ENCODE measurements around the gene ZNF425. TPM values are rescaled to one million over a fixed set of nuclear protein-coding genes. Genes with fewer than 3 reads are reported as not detected.
A peak's percentile ranks its signal among the peaks of the same experiment; 100 is the strongest.
"Not testable (repeated sequence)": the region's sequence is repeated elsewhere in the genome, so short reads cannot be mapped to it uniquely, and the experiment has no call there.

Gene ZNF425
- total and polyA plus RNA-seq, 7 donors, result 0.66 to 2.5 (median 1.7) TPM

DNA sequence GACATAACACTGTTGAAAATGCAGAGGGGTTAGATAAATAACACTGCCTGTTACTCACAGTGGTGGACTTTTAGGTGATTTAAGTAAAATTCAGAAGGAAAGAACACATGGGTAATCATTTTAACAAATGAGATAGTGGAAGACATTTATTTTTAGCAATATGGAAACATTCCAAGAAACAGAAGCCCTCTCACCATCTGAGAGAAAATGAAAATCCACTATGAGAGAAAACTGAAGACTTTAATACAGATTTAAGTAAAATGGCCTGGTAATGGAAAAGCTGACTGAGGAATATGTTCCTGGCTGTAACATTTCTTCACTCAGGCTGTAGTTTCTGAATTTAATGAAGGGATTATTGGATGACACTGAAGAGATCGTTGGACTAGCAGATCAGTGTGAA lies 23.5 kb downstream of the ZNF425 start:
- no peak for DNase-seq
- WGBS, 3 donors, result 45 to 77% (median 61%) methylated on average over 1 of the region's 1 CpG
- H3K36me3 ChIP-seq (ENCODE audit: insufficient read depth in 1 of 2, low read depth in 1 of 2), result no peaks in the 10 kb centered on the region
- H3K27ac ChIP-seq, result no peak overlapping the region
- ATAC-seq, result no peak
- intact Hi-C loops (cut with DNase I), result no loop called here
- no peaks in the 10 kb centered on the region for H3K4me1 ChIP-seq
- H3K9me3 ChIP-seq, result no peaks in the 10 kb centered on the region
- TF ChIP-seq, protein P1, sequence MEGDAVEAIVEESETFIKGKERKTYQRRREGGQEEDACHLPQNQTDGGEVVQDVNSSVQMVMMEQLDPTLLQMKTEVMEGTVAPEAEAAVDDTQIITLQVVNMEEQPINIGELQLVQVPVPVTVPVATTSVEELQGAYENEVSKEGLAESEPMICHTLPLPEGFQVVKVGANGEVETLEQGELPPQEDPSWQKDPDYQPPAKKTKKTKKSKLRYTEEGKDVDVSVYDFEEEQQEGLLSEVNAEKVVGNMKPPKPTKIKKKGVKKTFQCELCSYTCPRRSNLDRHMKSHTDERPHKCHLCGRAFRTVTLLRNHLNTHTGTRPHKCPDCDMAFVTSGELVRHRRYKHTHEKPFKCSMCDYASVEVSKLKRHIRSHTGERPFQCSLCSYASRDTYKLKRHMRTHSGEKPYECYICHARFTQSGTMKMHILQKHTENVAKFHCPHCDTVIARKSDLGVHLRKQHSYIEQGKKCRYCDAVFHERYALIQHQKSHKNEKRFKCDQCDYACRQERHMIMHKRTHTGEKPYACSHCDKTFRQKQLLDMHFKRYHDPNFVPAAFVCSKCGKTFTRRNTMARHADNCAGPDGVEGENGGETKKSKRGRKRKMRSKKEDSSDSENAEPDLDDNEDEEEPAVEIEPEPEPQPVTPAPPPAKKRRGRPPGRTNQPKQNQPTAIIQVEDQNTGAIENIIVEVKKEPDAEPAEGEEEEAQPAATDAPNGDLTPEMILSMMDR (IDR thresholded peaks at IDR 0.05), result no peak
- H3K27me3 ChIP-seq (ENCODE audit: insufficient read depth in 3 of 3, low read length in 2 of 3), result no peaks in the 10 kb centered on the region
- H3K4me3 ChIP-seq, result no peak overlapping the region

- 92 to 97% (median 96%) methylated on average over 2 of the region's 2 CpGs for WGBS, 3 donors
- no peaks in the 10 kb centered on the region for H3K4me1 ChIP-seq
- no peaks in the 10 kb centered on the region for H3K9me3 ChIP-seq
- no peak overlapping the region for H3K4me3 ChIP-seq
- ATAC-seq (no peak), DNase-seq (no peak)
- TF ChIP-seq, protein P1 (IDR thresholded peaks at IDR 0.05), result no peak
- intact Hi-C loops (cut with DNase I), result no loop called here
- H3K36me3 ChIP-seq (ENCODE audit: insufficient read depth in 1 of 2, low read depth in 1 of 2), result no peaks in the 10 kb centered on the region
- H3K27ac ChIP-seq, result no peak overlapping the region
- H3K27me3 ChIP-seq (ENCODE audit: insufficient read depth in 3 of 3, low read length in 2 of 3), result no peaks in the 10 kb centered on the region
These were observed 25.3 kb downstream of the ZNF425 start for GRCh38 chr7:149100821-149101220.

- TF ChIP-seq, protein P1 (IDR thresholded peaks at IDR 0.05), result no peak
- Histone ChIP-seq H3K4me1 (no peaks in the 10 kb centered on the region), H3K4me3 (no peak overlapping the region), H3K9me3 (no peaks in the 10 kb centered on the region), H3K27me3 (ENCODE audit: insufficient read depth in 3 of 3, low read length in 2 of 3) (no peaks in the 10 kb centered on the region), H3K36me3 (ENCODE audit: insufficient read depth in 1 of 2, low read depth in 1 of 2) (no peaks in the 10 kb centered on the region), H3K27ac (no peak overlapping the region)
- 79 to 84% (median 79%) methylated on average over 6 of the region's 6 CpGs for WGBS, 3 donors
- intact Hi-C loops (cut with DNase I), result no loop called here
- ATAC-seq (no peak), DNase-seq (no peak)
These were observed 27.1 kb downstream of the ZNF425 start for GRCh38 chr7:149099058-149099457.

DNA sequence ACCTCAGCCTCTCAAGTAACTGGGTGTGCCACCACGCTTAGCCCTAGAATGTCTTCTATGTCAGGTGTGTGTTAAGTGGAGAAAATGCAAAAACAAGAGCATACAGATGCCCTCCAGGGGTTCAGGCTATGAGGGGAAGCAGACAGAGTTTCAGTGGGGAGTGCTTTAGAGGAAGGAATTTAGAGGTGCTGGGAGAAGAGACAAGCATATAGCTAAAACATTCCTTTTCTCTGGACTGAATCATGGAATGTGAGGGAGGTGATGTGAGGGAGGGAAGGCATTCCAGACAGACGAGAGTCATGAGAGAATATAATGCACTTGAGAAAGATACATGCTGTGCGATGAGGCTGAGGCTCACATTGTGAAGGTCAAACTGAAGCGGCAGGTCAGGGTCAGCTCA lies 29.0 kb downstream of the ZNF425 start:
- Histone ChIP-seq H3K27me3 (ENCODE audit: insufficient read depth in 3 of 3, low read length in 2 of 3) (no peaks in the 10 kb centered on the region), H3K4me1 (no peaks in the 10 kb centered on the region), H3K27ac (no peak overlapping the region), H3K36me3 (ENCODE audit: insufficient read depth in 1 of 2, low read depth in 1 of 2) (no peaks in the 10 kb centered on the region), H3K9me3 (no peaks in the 10 kb centered on the region), H3K4me3 (no peak overlapping the region)
- TF ChIP-seq, protein P1 (IDR thresholded peaks at IDR 0.05), result no peak
- ATAC-seq (no peak), DNase-seq (no peak)
- 74 to 80% (median 78%) methylated on average over 4 of the region's 4 CpGs for WGBS, 3 donors
- intact Hi-C loops (cut with DNase I), result no loop called here

DNA sequence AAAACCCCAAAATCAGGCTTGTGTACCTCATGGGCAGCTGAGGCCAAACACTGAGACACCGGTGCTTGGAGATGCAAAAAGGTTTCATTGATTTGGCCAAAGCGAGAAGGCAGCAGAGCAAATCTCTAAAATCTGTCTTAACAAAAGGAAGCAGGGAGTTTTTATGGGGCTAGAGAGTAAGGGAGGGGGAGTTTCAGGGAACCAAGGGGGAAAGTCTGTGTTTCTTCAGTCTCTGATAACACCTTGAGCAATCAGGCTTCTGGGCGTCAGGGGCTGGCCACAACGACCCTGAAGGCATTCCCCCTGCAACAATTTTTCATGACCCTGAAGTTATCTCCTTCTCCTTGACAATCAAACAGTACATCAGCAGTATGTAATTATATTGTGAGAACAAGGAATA lies 32.9 kb downstream of the ZNF425 start:
- Histone ChIP-seq H3K27ac (no peak overlapping the region), H3K4me1 (peaks cover 6% of the 10 kb centered on the region), H3K4me3 (no peak overlapping the region), H3K36me3 (ENCODE audit: insufficient read depth in 1 of 2, low read depth in 1 of 2) (no peaks in the 10 kb centered on the region), H3K9me3 (no peaks in the 10 kb centered on the region), H3K27me3 (ENCODE audit: insufficient read depth in 3 of 3, low read length in 2 of 3) (no peaks in the 10 kb centered on the region)
- WGBS, 3 donors, result 65 to 79% (median 69%) methylated on average over 4 of the region's 4 CpGs
- TF ChIP-seq, protein P1 (IDR thresholded peaks at IDR 0.05), result no peak
- ATAC-seq, result no peak
- intact Hi-C loops (cut with DNase I), result no loop called here
- no peak for DNase-seq

- Histone ChIP-seq H3K27ac (peak overlapping the region; percentile 98), H3K4me3 (peak overlapping the region; percentile 100)
- H3K4me1 ChIP-seq; H3K27me3 ChIP-seq (ENCODE audit: insufficient read depth in 3 of 3, low read length in 2 of 3); ATAC-seq; intact Hi-C loops (cut with DNase I); H3K9me3 ChIP-seq; DNase-seq; H3K36me3 ChIP-seq (ENCODE audit: insufficient read depth in 1 of 2, low read depth in 1 of 2): not testable (repeated sequence)
- WGBS, 3 donors, result 96 to 98% (median 97%) methylated on average over 20 of the region's 20 CpGs
These were observed 33.9 kb downstream of the ZNF425 start for GRCh38 chr7:149092244-149092643.

All from psoas muscle (tissue), 8 donors.